HL-60/S4 treated with retinoic acid at 250 ng/mL for 4 days and 3 days (cell line): ENCODE results near the gene DMD.

Experiments
- in situ Hi-C: fragments of 300-500 bp; cut with MboI; formaldehyde crosslinking; loops from 2 replicates; pipeline ENCODE4 v1.7.0; 2022; ENCODE audit warnings: low sequenced_read_pairs

Gene DMD

GRCh38 chrX:31093639-31093975, 2117.7 kb downstream of the DMD start:
- in situ Hi-C loops, result no loop called here

GRCh38 chrX:31092970-31093638, 2118.2 kb downstream of the DMD start:
- in situ Hi-C loops, result no loop called here

GRCh38 chrX:31092476-31092875, 2118.9 kb downstream of the DMD start:
- in situ Hi-C loops, result no loop called here

- in situ Hi-C loops, result no loop called here
Measured at GRCh38 chrX:31091819-31092218, 2119.5 kb downstream of the DMD start.

GRCh38 chrX:31074522-31074921, 2136.8 kb downstream of the DMD start:
- in situ Hi-C loops, result no loop called here

- in situ Hi-C loops, result no loop called here
Measured at GRCh38 chrX:31071725-31072124, 2139.6 kb downstream of the DMD start, which contains the start of gene FTHL17. Gene FTHL17, minus strand, starts transcription at chrX:31072041. Its CDS starts 88 bp downstream, at chrX:31071953.

GRCh38 chrX:31071262-31071661, 2140.1 kb downstream of the DMD start:
- in situ Hi-C loops, result no loop called here

GRCh38 chrX:31070057-31070468, 2141.3 kb downstream of the DMD start:
- in situ Hi-C loops, result no loop called here
